Keratinocyte (primary cell): ENCODE measurements around the gene RANBP17.

Experiments used
- EZH2 ChIP-seq: IDR thresholded peaks from one replicate; pipeline ENCODE4 v1.6.1; 2012; ENCODE audit warnings: inconsistent platforms, mild to moderate bottlenecking, low read length, moderate library complexity
- TF ChIP-seq, protein P1 (sequence below), 3 experiments: IDR thresholded peaks in 1 of 3; conservative IDR thresholded peaks in 1 of 3; optimal IDR thresholded peaks in 1 of 3; 2 replicates in 2 of 3; 3 replicates in 1 of 3; pipeline versions ENCODE3 to v1.5.1; 2011; ENCODE audit warnings: low read length in 3 of 3, mild to moderate bottlenecking in 3 of 3, moderate library complexity in 2 of 3, control low read depth in 1 of 3, inconsistent platforms in 1 of 3; ENCODE audit not compliant: insufficient read depth in 2 of 3; ENCODE audit errors: extremely low read depth in 1 of 3

DNA sequence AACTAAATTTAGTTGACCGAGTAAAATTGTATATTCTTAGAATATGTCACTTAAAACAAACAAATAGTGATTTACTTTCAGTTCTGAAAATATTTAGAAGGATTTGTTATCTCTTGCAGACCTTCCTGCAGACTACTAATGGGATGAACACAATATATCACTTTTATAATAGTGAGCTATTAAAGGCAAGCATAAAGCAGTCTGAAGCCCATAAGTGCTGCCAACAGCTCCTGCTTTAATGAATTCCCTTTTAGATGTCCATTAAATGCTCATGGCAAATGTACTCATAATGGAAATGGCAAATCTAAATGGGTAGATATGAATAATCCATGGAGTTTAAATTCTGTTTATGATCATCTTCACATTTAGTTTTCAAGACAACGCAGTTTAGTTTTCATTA lies 170.2 kb downstream of the RANBP17 start:
- TF ChIP-seq, protein P1, sequence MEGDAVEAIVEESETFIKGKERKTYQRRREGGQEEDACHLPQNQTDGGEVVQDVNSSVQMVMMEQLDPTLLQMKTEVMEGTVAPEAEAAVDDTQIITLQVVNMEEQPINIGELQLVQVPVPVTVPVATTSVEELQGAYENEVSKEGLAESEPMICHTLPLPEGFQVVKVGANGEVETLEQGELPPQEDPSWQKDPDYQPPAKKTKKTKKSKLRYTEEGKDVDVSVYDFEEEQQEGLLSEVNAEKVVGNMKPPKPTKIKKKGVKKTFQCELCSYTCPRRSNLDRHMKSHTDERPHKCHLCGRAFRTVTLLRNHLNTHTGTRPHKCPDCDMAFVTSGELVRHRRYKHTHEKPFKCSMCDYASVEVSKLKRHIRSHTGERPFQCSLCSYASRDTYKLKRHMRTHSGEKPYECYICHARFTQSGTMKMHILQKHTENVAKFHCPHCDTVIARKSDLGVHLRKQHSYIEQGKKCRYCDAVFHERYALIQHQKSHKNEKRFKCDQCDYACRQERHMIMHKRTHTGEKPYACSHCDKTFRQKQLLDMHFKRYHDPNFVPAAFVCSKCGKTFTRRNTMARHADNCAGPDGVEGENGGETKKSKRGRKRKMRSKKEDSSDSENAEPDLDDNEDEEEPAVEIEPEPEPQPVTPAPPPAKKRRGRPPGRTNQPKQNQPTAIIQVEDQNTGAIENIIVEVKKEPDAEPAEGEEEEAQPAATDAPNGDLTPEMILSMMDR (optimal IDR thresholded peaks at IDR 0.05 in 1 of 3, IDR thresholded peaks at IDR 0.05 in 1 of 3, conservative IDR thresholded peaks at IDR 0.05 in 1 of 3; ENCODE audit: extremely low read depth in 1 of 3, insufficient read depth in 2 of 3, low read length in 3 of 3), result no peak
- TF ChIP-seq EZH2, result no peak
